Lower leg skin (tissue), 4 donors: ENCODE results near the gene RBM10. TPM values are rescaled to one million over a fixed set of nuclear protein-coding genes. Genes with fewer than 3 reads are reported as not detected.

Source experiments
- DNase-seq, 2 donors: peaks; one replicate each; pipeline ENCODE4 v3.0.0-alpha.2; 2019; ENCODE audit warnings: low spot score in 2 of 2
- H3K4me3 ChIP-seq: fragments of 200-600 bp; sonication (generic); 2 replicates; pipeline ENCODE4 v1.5.1; 2017; ENCODE audit warnings: mild to moderate bottlenecking, low read depth; ENCODE audit not compliant: poor library complexity, severe bottlenecking
- POLR2A ChIP-seq, 2 donors: fragments of 450-650 bp; IDR thresholded peaks; one replicate each; pipeline ENCODE4 v1.6.1; 2016 to 2017; ENCODE audit warnings: antibody characterized with exemption in 2 of 2, mild to moderate bottlenecking in 1 of 2, moderate library complexity in 1 of 2
- WGBS, 2 donors: methylation state at CpG; one replicate each; pipeline ENCODE4 v1.1.5; 2018; 5-methylcytosine and 5-hydroxymethylcytosine counted together
- intact Hi-C: fragments of 100-400 bp; cut with DNase I; formaldehyde crosslinking; loops from one replicate; pipeline ENCODE4 v1.15.0; 2023; ENCODE audit warnings: low total_unique reads
- total RNA-seq, 4 donors: library from RNA; depleted of rRNA; stranded (reverse); fragments of >200 nt; gene quantifications; one replicate each; pipeline ENCODE4 v1.1.0, GENCODE V29; 2016
- TF ChIP-seq, protein P1 (sequence below), 3 donors: fragments of 450-650 bp; IDR thresholded peaks; one replicate each; pipeline ENCODE4 v1.5.1; 2016; ENCODE audit warnings: antibody characterized with exemption in 3 of 3, mild to moderate bottlenecking in 3 of 3, moderate library complexity in 2 of 3

Gene RBM10
- total RNA-seq, 4 donors from 2014 or later: 22.2 to 35.4 (median 31.2) TPM

DNA sequence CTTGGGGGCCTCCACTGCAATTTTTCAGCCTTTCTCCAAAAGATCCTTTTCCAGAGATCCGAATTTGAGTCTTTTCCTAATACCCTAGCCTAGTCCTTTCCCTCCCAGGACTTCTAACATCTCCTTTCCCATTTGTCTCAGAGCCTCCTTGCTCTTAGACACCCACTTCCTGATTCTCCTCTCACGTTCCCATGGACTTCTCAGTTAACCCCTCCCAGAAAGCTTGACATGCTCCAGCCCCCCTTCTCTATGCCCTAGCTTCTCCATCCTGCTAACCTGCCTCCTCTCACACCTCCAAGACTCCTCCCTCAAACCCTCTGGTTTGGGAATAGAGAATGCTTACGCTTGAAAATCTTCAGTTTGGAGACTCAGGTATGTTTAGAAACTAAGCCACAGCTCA lies 51.1 kb downstream of the RBM10 start:
- DNase-seq: no peak
- 34 to 67% methylated on average over 3 of the region's 3 CpGs for WGBS, 2 donors
- TF ChIP-seq, protein P1, sequence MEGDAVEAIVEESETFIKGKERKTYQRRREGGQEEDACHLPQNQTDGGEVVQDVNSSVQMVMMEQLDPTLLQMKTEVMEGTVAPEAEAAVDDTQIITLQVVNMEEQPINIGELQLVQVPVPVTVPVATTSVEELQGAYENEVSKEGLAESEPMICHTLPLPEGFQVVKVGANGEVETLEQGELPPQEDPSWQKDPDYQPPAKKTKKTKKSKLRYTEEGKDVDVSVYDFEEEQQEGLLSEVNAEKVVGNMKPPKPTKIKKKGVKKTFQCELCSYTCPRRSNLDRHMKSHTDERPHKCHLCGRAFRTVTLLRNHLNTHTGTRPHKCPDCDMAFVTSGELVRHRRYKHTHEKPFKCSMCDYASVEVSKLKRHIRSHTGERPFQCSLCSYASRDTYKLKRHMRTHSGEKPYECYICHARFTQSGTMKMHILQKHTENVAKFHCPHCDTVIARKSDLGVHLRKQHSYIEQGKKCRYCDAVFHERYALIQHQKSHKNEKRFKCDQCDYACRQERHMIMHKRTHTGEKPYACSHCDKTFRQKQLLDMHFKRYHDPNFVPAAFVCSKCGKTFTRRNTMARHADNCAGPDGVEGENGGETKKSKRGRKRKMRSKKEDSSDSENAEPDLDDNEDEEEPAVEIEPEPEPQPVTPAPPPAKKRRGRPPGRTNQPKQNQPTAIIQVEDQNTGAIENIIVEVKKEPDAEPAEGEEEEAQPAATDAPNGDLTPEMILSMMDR (IDR thresholded peaks at IDR 0.05): no peak
- TF ChIP-seq POLR2A (IDR thresholded peaks at IDR 0.05): no peak
- intact Hi-C loops: loop anchor here (10.0 kb wide), 2 partner anchors 189 to 329 kb away; no protein-coding TSS in a partner anchor
- no peak overlapping the region for H3K4me3 ChIP-seq

DNA sequence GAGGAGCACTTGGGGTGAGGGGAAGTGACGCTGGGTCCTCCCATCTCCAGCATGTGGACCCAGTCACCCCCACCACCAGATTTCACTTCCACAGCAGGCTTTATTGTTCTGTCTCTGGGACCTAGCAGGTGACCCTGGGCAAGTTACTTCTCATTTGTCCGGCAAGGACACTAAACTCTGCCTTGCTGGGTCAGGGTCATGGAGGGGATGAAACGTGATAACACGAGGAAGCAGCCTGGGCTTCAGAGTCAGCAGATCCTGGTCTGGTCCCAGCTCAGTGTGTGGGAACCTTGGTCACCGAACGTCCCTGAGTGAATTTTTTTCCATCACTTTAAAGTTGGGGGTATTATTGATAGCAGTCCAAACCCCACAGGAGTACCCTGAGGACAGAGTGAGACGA lies 52.5 kb downstream of the RBM10 start:
- intact Hi-C loops: loop anchor here (10.0 kb wide), 2 partner anchors 187 to 327 kb away; no protein-coding TSS in a partner anchor

DNA sequence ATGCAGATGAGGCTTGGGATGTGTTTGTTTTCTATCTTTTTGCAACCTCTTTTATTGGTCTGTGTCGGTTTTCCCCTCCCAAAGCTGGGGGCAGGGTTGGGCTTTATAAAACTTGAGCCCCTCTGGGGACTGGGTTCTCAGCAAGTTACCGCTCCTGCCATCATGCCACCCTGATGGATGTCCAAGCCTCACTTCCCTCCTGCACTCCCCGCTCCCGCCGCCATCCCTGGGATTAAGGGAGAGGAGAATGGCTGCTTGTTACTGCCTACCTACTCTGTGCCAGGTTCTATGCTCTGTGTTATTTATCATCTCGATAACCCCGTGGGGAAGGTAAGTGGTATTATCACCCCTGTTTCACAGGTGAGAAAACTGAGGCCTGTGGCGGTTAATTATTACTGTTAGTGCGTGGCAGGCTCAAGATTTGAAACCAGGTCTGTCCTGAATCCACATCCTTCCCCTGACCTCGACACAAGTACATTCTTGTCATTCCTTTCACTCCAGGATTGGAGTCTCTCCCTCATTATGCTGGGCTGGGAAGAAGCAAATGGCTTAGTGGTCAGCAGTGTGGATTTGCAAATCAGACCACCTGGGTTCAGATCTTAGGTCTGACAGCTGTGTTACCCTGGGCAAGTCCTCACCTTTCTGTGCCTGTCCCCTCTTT lies 53.1 kb downstream of the RBM10 start:
- no peak overlapping the region for H3K4me3 ChIP-seq
- intact Hi-C loops: loop anchor here (10.0 kb wide), 2 partner anchors 187 to 327 kb away; no protein-coding TSS in a partner anchor
- TF ChIP-seq, protein P1 (IDR thresholded peaks at IDR 0.05): no peak
- TF ChIP-seq POLR2A (IDR thresholded peaks at IDR 0.05): no peak

More for the DNA sequence above, 52.5 kb downstream of the RBM10 start:
- H3K4me3 ChIP-seq: no peak overlapping the region
- DNase-seq: no peak
- TF ChIP-seq, protein P1 (IDR thresholded peaks at IDR 0.05): no peak
- TF ChIP-seq POLR2A (IDR thresholded peaks at IDR 0.05): no peak
- 55 to 73% methylated on average over 7 of the region's 7 CpGs for WGBS, 2 donors

DNA sequence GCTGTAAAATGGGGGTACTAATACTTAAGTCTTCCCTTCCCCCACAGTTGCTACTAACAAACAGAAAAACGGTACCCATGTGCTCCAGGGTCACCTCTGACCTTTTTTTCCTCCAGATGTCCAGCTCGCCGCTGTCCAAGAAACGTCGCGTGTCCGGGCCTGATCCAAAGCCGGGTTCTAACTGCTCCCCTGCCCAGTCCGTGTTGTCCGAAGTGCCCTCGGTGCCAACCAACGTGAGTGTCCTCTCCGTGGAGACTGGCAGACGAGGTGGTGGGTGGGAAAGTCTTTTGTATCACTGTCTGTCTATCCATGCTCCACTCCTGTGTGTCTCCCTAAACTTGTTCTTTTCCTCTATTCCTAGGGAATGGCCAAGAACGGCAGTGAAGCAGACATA lies 53.7 kb downstream of the RBM10 start:
- no peak for TF ChIP-seq POLR2A (IDR thresholded peaks at IDR 0.05)
- TF ChIP-seq, protein P1 (IDR thresholded peaks at IDR 0.05): no peak
- intact Hi-C loops: loop anchor here (10.0 kb wide), 2 partner anchors 186 to 326 kb away; no protein-coding TSS in a partner anchor
- DNase-seq: no peak
- H3K4me3 ChIP-seq: no peak overlapping the region
- 60 to 86% methylated on average over 9 to 15 of the region's 15 CpGs for WGBS, 2 donors

More for the DNA sequence above, 53.1 kb downstream of the RBM10 start:
- 77 to 94% methylated on average over 10 of the region's 10 CpGs for WGBS, 2 donors
- no peak for DNase-seq

DNA sequence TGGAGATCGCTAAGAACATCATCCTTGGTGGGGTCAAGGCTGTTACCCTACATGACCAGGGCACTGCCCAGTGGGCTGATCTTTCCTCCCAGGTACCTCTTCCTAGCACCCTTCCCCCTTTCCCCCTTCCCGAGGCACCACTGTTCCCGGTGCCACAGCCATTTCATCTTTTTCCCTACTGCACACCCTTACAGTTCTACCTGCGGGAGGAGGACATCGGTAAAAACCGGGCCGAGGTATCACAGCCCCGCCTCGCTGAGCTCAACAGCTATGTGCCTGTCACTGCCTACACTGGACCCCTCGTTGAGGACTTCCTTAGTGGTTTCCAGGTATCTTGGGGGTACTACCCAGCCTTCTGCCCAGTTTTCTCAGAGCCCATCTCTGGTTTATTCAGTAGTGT lies 54.3 kb downstream of the RBM10 start:
- no peak for DNase-seq
- 88 to 92% methylated on average over 10 of the region's 10 CpGs for WGBS, 2 donors
- no peak overlapping the region for H3K4me3 ChIP-seq
- intact Hi-C loops: loop anchor here (10.0 kb wide), 2 partner anchors 186 to 326 kb away; no protein-coding TSS in a partner anchor
- TF ChIP-seq, protein P1 (IDR thresholded peaks at IDR 0.05): no peak
- TF ChIP-seq POLR2A (IDR thresholded peaks at IDR 0.05): no peak
